HCT116 (cell line): ENCODE results near the gene IGF2BP1. TPM values are rescaled to one million over a fixed set of nuclear protein-coding genes. Genes with fewer than 3 reads are reported as not detected.

Experiments
- ATAC-seq: fragments of 200-7000 bp; cut with Tn5 transposase; 2 replicates; pipeline ENCODE4 v1.9.1; 2020; ENCODE audit warnings: mild to moderate bottlenecking, moderate library complexity
- BruUV-seq: library from RNA; stranded (reverse); fragments of 400-500 nt; replicated peaks from 2 replicates; lab custom pipeline; 2021; lab: Mats Ljungman, UMichigan
- CTCF ChIA-PET: fragments of 300-600 bp; sonication (Branson Sonifier 250); formaldehyde crosslinking; loops from one replicate; lab custom pipeline; 2021; ENCODE audit warnings: antibody characterized with exemption; lab: Charles Lee
- POLR2A ChIA-PET: fragments of 300-600, 350-600 bp; sonication (Branson Sonifier 250); formaldehyde crosslinking; loops from one replicate; lab custom pipeline; 2021; ENCODE audit warnings: antibody characterized with exemption; lab: Charles Lee
- RAD21 ChIA-PET, 2 experiments: fragments of 300-600 bp; sonication (Branson Sonifier 250); formaldehyde crosslinking; loops; one replicate each; lab custom pipeline; 2023; ENCODE audit warnings: low total read pairs in 2 of 2; ENCODE audit not compliant: uncharacterized antibody in 2 of 2, unreplicated experiment in 2 of 2, low non-redundant PET in 1 of 2; lab: Charles Lee
- DNase-seq: peaks from one replicate; pipeline ENCODE4 v3.0.0-alpha.2; 2010; ENCODE audit warnings: low read depth, low spot score
- H2AFZ ChIP-seq: fragments of 200-600 bp; shearing (Covaris generic), sonication (generic); 2 replicates; pipeline ENCODE4 v1.6.1; 2017; ENCODE audit warnings: low read depth, mixed run types, mixed read lengths, antibody characterized with exemption, low read length; ENCODE audit not compliant: poor library complexity, severe bottlenecking
- H3K27ac ChIP-seq: 2 replicates; pipeline ENCODE4 v1.5.1; 2012; ENCODE audit warnings: low read depth, low read length
- H3K27me3 ChIP-seq: fragments of 200-600 bp; sonication (generic); 2 replicates; pipeline ENCODE4 v1.6.1; 2016; ENCODE audit warnings: mixed run types, low read length, mixed read lengths; ENCODE audit not compliant: insufficient read depth
- H3K36me3 ChIP-seq, 2 experiments: fragments of 200-500 bp in 1 of 2; fragments of 200-600 bp in 1 of 2; sonication (Bioruptor generic) in 1 of 2; sonication (generic) in 1 of 2; 2 replicates each; pipeline versions ENCODE4 v1.5.1 to v1.6.1; 2014 to 2016; ENCODE audit warnings: low read length in 2 of 2, inconsistent platforms in 1 of 2, mixed read lengths in 1 of 2, mixed run types in 1 of 2; ENCODE audit not compliant: insufficient read depth in 2 of 2, control insufficient read depth in 1 of 2
- H3K4me1 ChIP-seq, 2 experiments: fragments of 200-600 bp in 1 of 2; sonication (generic) in 1 of 2; 2 replicates each; pipeline versions ENCODE4 v1.5.1 to v1.6.1; 2012 to 2017; ENCODE audit warnings: low read length in 2 of 2, inconsistent platforms in 1 of 2, mild to moderate bottlenecking in 1 of 2, mixed read lengths in 1 of 2, mixed run types in 1 of 2, moderate library complexity in 1 of 2; ENCODE audit not compliant: insufficient read depth in 2 of 2, control insufficient read depth in 1 of 2
- H3K4me2 ChIP-seq: fragments of 200-600 bp; sonication (generic); 2 replicates; pipeline ENCODE4 v1.6.1; 2017; ENCODE audit warnings: mixed run types, low read length, mixed read lengths
- H3K4me3 ChIP-seq, 2 experiments: fragments of 200-600 bp in 1 of 2; sonication (generic) in 1 of 2; replicated peaks in 1 of 2; 2 replicates each; pipeline ENCODE4 v1.5.1; 2011 to 2016; ENCODE audit warnings: low read length in 2 of 2, control low read depth in 1 of 2, low read depth in 1 of 2, mild to moderate bottlenecking in 1 of 2, mixed read lengths in 1 of 2, mixed run types in 1 of 2
- H3K79me2 ChIP-seq: fragments of 200-600 bp; sonication (generic); 2 replicates; pipeline ENCODE4 v1.6.1; 2017; ENCODE audit warnings: mild to moderate bottlenecking, mixed run types, low read length, moderate library complexity, mixed read lengths; ENCODE audit not compliant: insufficient read depth
- H3K9ac ChIP-seq: fragments of 200-600 bp; sonication (generic); 2 replicates; pipeline ENCODE4 v1.6.1; 2016; ENCODE audit warnings: low read length, mixed read lengths
- H3K9me2 ChIP-seq: fragments of 200-600 bp; sonication (generic), shearing (Covaris generic); 2 replicates; pipeline ENCODE4 v1.6.1; 2017; ENCODE audit warnings: mixed run types, mild to moderate bottlenecking, moderate library complexity; ENCODE audit not compliant: insufficient read depth
- H3K9me3 ChIP-seq, 2 experiments: fragments of 200-500 bp in 1 of 2; fragments of 200-600 bp in 1 of 2; sonication (Bioruptor generic) in 1 of 2; sonication (generic) in 1 of 2; 2 replicates each; pipeline ENCODE4 v1.6.1; 2014 to 2017; ENCODE audit warnings: low read length in 2 of 2, mixed read lengths in 2 of 2, inconsistent platforms in 1 of 2, low read depth in 1 of 2, mild to moderate bottlenecking in 1 of 2, mixed run types in 1 of 2, moderate library complexity in 1 of 2; ENCODE audit not compliant: control insufficient read depth in 1 of 2, insufficient read depth in 1 of 2
- H4K20me1 ChIP-seq: fragments of 200-600 bp; sonication (generic), shearing (Covaris generic); 2 replicates; pipeline ENCODE4 v1.6.1; 2017; ENCODE audit warnings: mixed run types, mild to moderate bottlenecking, moderate library complexity; ENCODE audit not compliant: insufficient read depth
- ATF3 ChIP-seq: IDR thresholded peaks from 2 replicates; pipeline ENCODE4 v1.6.1; 2012
- CBX3 ChIP-seq: IDR thresholded peaks from 2 replicates; pipeline ENCODE4 v1.6.1; 2012; ENCODE audit warnings: low read depth
- CEBPB ChIP-seq: IDR thresholded peaks from 2 replicates; pipeline ENCODE4 v1.6.1; 2012; ENCODE audit warnings: low read depth
- EZH2phosphoT487 ChIP-seq: fragments of 200-600 bp; IDR thresholded peaks from 2 replicates; pipeline ENCODE4 v1.6.1; 2018; ENCODE audit warnings: antibody characterized with exemption, borderline replicate concordance
- FOSL1 ChIP-seq: IDR thresholded peaks from 2 replicates; pipeline ENCODE4 v1.6.1; 2012; ENCODE audit warnings: low read depth
- MAX ChIP-seq: IDR thresholded peaks from 2 replicates; pipeline ENCODE4 v1.6.1; 2012
- POLR2A ChIP-seq: IDR thresholded peaks from 2 replicates; pipeline ENCODE4 v1.7.0; 2011; ENCODE audit warnings: borderline replicate concordance; ENCODE audit not compliant: insufficient read depth, insufficient read length; ENCODE audit errors: extremely low read depth
- POLR2AphosphoS5 ChIP-seq: IDR thresholded peaks from 2 replicates; pipeline ENCODE4 v1.6.1; 2011; ENCODE audit warnings: mild to moderate bottlenecking, low read depth, low read length, moderate library complexity
- RAD21 ChIP-seq: IDR thresholded peaks from 2 replicates; pipeline ENCODE4 v1.6.1; 2012; ENCODE audit warnings: low read depth, mild to moderate bottlenecking
- SIN3A ChIP-seq: IDR thresholded peaks from 2 replicates; pipeline ENCODE4 v1.6.1; 2012; ENCODE audit warnings: low read depth
- SP1 ChIP-seq: IDR thresholded peaks from 2 replicates; pipeline ENCODE4 v1.6.1; 2012; ENCODE audit warnings: low read depth
- TCF7L2 ChIP-seq: IDR thresholded peaks from 2 replicates; pipeline ENCODE4 v1.7.0; 2011; ENCODE audit warnings: borderline replicate concordance, inconsistent platforms; ENCODE audit not compliant: insufficient read depth, insufficient read length; ENCODE audit errors: extremely low read depth
- ZFX ChIP-seq: fragments of 450-650 bp; IDR thresholded peaks from 2 replicates; pipeline ENCODE4 v1.6.1; 2017
- intact Hi-C: fragments of 100-400 bp; cut with micrococcal nuclease; formaldehyde crosslinking; loops from 2 replicates; pipeline ENCODE4 v1.10.0; 2022
- total RNA-seq: library from RNA; stranded (reverse); gene quantifications from one replicate; pipeline ENCODE4 v1.2.1, GENCODE V29; 2021; ENCODE audit not compliant: unreplicated experiment
- TF ChIP-seq, protein P1 (sequence below), 3 experiments: fragments of 200-600 bp in 1 of 3; sonication (generic) in 1 of 3; IDR thresholded peaks in 2 of 3; conservative IDR thresholded peaks in 1 of 3; 2 replicates each; pipeline ENCODE4 v1.5.1; 2012 to 2017; ENCODE audit warnings: low read depth in 2 of 3, low read length in 2 of 3, antibody characterized with exemption in 1 of 3, borderline replicate concordance in 1 of 3, control low read depth in 1 of 3, mild to moderate bottlenecking in 1 of 3, mixed read lengths in 1 of 3, mixed run types in 1 of 3, moderate library complexity in 1 of 3; ENCODE audit not compliant: insufficient read depth in 1 of 3
- TF ChIP-seq, protein P2 (sequence below): IDR thresholded peaks from 2 replicates; pipeline ENCODE4 v1.6.1; 2011; ENCODE audit warnings: mild to moderate bottlenecking, low read length, moderate library complexity; ENCODE audit not compliant: insufficient replicate concordance; ENCODE audit errors: extremely low read depth

IGF2BP1 gene
- total RNA-seq, 1 experiment from 2014 or later = 0.91 TPM

GRCh38 chr17:48954300-48954755 is 42.9 kb upstream of the IGF2BP1 start:
- RAD21 ChIA-PET = interaction anchor here (1.7 to 2.1 kb wide), 2 partner anchors 78 kb away, joined by 10 to 18 read pairs; no protein-coding TSS in a partner anchor
- ATAC-seq = peak; percentile 99
- Histone ChIP-seq H3K9me3 (no peaks in the 10 kb centered on the region), H3K27me3 (no peaks in the 10 kb centered on the region), H3K36me3 (no peaks in the 10 kb centered on the region), H3K4me1 (peaks cover 0 to 8% of the 10 kb centered on the region in 2 experiments; a peak in 2 of 4 replicates), H4K20me1 (no peaks in the 10 kb centered on the region), H3K27ac (no peak overlapping the region), H2AFZ (peak overlapping the region; percentile 91), H3K79me2 (no peaks in the 10 kb centered on the region), H3K9ac (no peak overlapping the region), H3K4me2 (peak overlapping the region; percentile 1; the same call in 1 of the 2 replicates), H3K9me2 (no peaks in the 10 kb centered on the region), H3K4me3 (no peak overlapping the region)
- CTCF ChIA-PET = interaction anchor here (0.6 to 4.2 kb wide), 7 partner anchors 10 to 1051 kb away, joined by 3 to 43 read pairs (median 4); partner anchors contain the start of gene SNF8
- TF ChIP-seq POLR2A = no peak
- no peak for TF ChIP-seq CEBPB
- TF ChIP-seq, protein P1, sequence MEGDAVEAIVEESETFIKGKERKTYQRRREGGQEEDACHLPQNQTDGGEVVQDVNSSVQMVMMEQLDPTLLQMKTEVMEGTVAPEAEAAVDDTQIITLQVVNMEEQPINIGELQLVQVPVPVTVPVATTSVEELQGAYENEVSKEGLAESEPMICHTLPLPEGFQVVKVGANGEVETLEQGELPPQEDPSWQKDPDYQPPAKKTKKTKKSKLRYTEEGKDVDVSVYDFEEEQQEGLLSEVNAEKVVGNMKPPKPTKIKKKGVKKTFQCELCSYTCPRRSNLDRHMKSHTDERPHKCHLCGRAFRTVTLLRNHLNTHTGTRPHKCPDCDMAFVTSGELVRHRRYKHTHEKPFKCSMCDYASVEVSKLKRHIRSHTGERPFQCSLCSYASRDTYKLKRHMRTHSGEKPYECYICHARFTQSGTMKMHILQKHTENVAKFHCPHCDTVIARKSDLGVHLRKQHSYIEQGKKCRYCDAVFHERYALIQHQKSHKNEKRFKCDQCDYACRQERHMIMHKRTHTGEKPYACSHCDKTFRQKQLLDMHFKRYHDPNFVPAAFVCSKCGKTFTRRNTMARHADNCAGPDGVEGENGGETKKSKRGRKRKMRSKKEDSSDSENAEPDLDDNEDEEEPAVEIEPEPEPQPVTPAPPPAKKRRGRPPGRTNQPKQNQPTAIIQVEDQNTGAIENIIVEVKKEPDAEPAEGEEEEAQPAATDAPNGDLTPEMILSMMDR (IDR thresholded peaks at IDR 0.05 in 2 of 3, conservative IDR thresholded peaks at IDR 0.05 in 1 of 3; ENCODE audit: borderline replicate concordance in 1 of 3, insufficient read depth in 1 of 3, low read depth in 2 of 3, low read length in 2 of 3) = peak; percentile 89 to 98 (median 98)
- no peak for TF ChIP-seq ZFX
- no peak for TF ChIP-seq CBX3
- TF ChIP-seq TCF7L2 = no peak
- TF ChIP-seq POLR2AphosphoS5 = no peak
- TF ChIP-seq SP1 = no peak
- TF ChIP-seq ATF3 = no peak
- no peak for TF ChIP-seq SIN3A
- TF ChIP-seq, protein P2, sequence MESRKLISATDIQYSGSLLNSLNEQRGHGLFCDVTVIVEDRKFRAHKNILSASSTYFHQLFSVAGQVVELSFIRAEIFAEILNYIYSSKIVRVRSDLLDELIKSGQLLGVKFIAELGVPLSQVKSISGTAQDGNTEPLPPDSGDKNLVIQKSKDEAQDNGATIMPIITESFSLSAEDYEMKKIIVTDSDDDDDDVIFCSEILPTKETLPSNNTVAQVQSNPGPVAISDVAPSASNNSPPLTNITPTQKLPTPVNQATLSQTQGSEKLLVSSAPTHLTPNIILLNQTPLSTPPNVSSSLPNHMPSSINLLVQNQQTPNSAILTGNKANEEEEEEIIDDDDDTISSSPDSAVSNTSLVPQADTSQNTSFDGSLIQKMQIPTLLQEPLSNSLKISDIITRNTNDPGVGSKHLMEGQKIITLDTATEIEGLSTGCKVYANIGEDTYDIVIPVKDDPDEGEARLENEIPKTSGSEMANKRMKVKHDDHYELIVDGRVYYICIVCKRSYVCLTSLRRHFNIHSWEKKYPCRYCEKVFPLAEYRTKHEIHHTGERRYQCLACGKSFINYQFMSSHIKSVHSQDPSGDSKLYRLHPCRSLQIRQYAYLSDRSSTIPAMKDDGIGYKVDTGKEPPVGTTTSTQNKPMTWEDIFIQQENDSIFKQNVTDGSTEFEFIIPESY = no peak
- TF ChIP-seq FOSL1 = no peak
- TF ChIP-seq EZH2phosphoT487 = no peak
- peak; percentile 100 for TF ChIP-seq RAD21
- TF ChIP-seq MAX = no peak
- peak; percentile 69 for DNase-seq
- no TSS peak for BruUV-seq
- POLR2A ChIA-PET = no interaction called here
- intact Hi-C loops = loop anchor here (1.0 to 10.0 kb wide), 3 partner anchors 78 to 270 kb away; no protein-coding TSS in a partner anchor
